GM12892 (cell line): Measurements from ENCODE around the gene CNDP1.

ENCODE experiments used
- POLR2A ChIP-seq: IDR thresholded peaks from 2 replicates; pipeline ENCODE4 v1.6.1; 2011; ENCODE audit warnings: low read depth, low read length, control low read depth
- POLR2AphosphoS5 ChIP-seq: IDR thresholded peaks from 2 replicates; pipeline ENCODE4 v1.6.1; 2011; ENCODE audit warnings: low read depth, low read length, control low read depth

GRCh38 chr18:74569401-74569800 lies 35.1 kb downstream of the CNDP1 start:
- no peak for TF ChIP-seq POLR2AphosphoS5
- no peak for TF ChIP-seq POLR2A
